ENCODE measurements around the gene TRNAU1AP.

GRCh38 chr1:28510970-28511440 lies 41.9 kb upstream of the TRNAU1AP start:
- TF ChIP-seq EZH2 (IDR thresholded peaks at IDR 0.05; ENCODE audit: insufficient read depth, poor library complexity, severe bottlenecking): no peak
- no peak for TF ChIP-seq EZH2phosphoT487 (IDR thresholded peaks at IDR 0.05; ENCODE audit: insufficient read depth, low read depth)
